HEK293T (cell line): Measurements from ENCODE around the gene ZDHHC23.

Experiments used
- CTCF ChIA-PET: fragments of 350-600 bp; formaldehyde crosslinking; extraction: SDS; loops from one replicate; lab custom pipeline; 2021; ENCODE audit warnings: antibody characterized with exemption, inconsistent platforms; lab: Yijun Ruan, JAX
- POLR2A ChIA-PET: fragments of 350-600 bp; formaldehyde crosslinking; extraction: SDS; loops from one replicate; lab custom pipeline; 2020; ENCODE audit warnings: antibody characterized with exemption, inconsistent platforms; lab: Yijun Ruan, JAX
- DNase-seq: peaks from one replicate; pipeline ENCODE4 v3.0.0; 2012; ENCODE audit warnings: mixed read lengths; ENCODE audit errors: extremely low spot score
- ARNT ChIP-seq: fragments of 450-650 bp; IDR thresholded peaks from 2 replicates; pipeline ENCODE4 v1.6.1; 2017; ENCODE audit warnings: mild to moderate bottlenecking
- BHLHE40 ChIP-seq: fragments of 450-650 bp; IDR thresholded peaks from 2 replicates; pipeline ENCODE4 v1.6.1; 2016; ENCODE audit warnings: mild to moderate bottlenecking, moderate library complexity, borderline replicate concordance
- CTBP1 ChIP-seq: fragments of 450-650 bp; IDR thresholded peaks from 2 replicates; pipeline ENCODE4 v1.6.1; 2016; ENCODE audit warnings: borderline replicate concordance
- ELF4 ChIP-seq: fragments of 450-650 bp; IDR thresholded peaks from 2 replicates; pipeline ENCODE4 v1.6.1; 2017; ENCODE audit warnings: antibody characterized with exemption
- FOXA1 ChIP-seq: fragments of 450-650 bp; IDR thresholded peaks from 2 replicates; pipeline ENCODE4 v1.6.1; 2016; ENCODE audit warnings: mild to moderate bottlenecking
- FOXK2 ChIP-seq: fragments of 450-650 bp; IDR thresholded peaks from 2 replicates; pipeline ENCODE4 v1.6.1; 2016; ENCODE audit warnings: mild to moderate bottlenecking
- FOXM1 ChIP-seq: fragments of 450-650 bp; IDR thresholded peaks from 2 replicates; pipeline ENCODE4 v1.6.1; 2017; ENCODE audit warnings: mild to moderate bottlenecking, borderline replicate concordance
- HDGF ChIP-seq: fragments of 450-650 bp; IDR thresholded peaks from 2 replicates; pipeline ENCODE4 v1.6.1; 2017; ENCODE audit warnings: antibody characterized with exemption, borderline replicate concordance
- L3MBTL2 ChIP-seq: fragments of 450-650 bp; conservative IDR thresholded peaks from 2 replicates; pipeline ENCODE4 v1.6.1; 2016; ENCODE audit warnings: mild to moderate bottlenecking
- LEF1 ChIP-seq: fragments of 450-650 bp; IDR thresholded peaks from 2 replicates; pipeline ENCODE4 v1.6.1; 2017; ENCODE audit warnings: mild to moderate bottlenecking, borderline replicate concordance
- NFRKB ChIP-seq: fragments of 450-650 bp; IDR thresholded peaks from 2 replicates; pipeline ENCODE4 v1.6.1; 2016; ENCODE audit warnings: mild to moderate bottlenecking, moderate library complexity
- PKNOX1 ChIP-seq: fragments of 450-650 bp; IDR thresholded peaks from 2 replicates; pipeline ENCODE4 v1.6.1; 2016
- SP1 ChIP-seq: fragments of 450-650 bp; IDR thresholded peaks from 2 replicates; pipeline ENCODE4 v1.6.1; 2017
- SUZ12 ChIP-seq: fragments of 450-650 bp; IDR thresholded peaks from 2 replicates; pipeline ENCODE4 v1.6.1; 2016; ENCODE audit warnings: mild to moderate bottlenecking
- TARDBP ChIP-seq: fragments of 450-650 bp; IDR thresholded peaks from 2 replicates; pipeline ENCODE4 v1.6.1; 2016
- ZNF384 ChIP-seq: fragments of 450-650 bp; IDR thresholded peaks from 2 replicates; pipeline ENCODE4 v1.6.1; 2016

The ZDHHC23 gene

DNA sequence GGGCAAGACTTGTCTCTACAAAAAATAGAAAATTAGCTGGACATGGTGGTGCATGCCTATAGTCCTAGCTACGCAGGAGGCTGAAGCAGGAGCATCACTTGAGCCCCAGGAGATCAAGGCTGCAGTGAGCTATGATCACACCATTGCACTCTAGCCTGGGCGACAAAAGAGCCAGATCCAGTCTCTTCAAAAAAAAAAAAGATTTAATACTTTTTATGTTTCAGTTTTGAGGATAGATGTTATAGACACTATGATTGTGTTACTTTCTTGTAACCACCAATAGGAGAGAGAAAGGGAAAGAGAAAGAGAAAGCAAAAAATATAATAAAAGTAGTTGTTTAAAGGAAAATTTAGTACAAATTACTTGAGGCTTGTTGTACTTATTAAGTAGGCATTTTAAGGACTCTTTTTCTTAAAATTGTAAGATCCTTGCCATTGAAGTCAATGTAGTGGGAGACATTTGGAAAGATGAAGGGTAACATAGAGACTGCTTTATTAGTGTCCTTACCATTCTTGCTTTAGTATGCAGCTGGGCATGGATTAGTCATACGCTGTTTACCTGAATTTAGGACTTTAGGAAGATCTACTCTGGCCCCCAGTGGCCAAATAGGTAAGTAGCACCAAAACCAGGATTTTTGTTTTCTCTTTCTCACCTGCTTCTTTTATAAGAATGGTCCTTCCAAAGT, 35.1 kb upstream of the ZDHHC23 start:
- POLR2A ChIA-PET, result no interaction called here
- TF ChIP-seq BHLHE40 (no peak), FOXK2 (0 out of 2 replicates have a peak, but pooled peaks have one; percentile 31)
- CTCF ChIA-PET, result interaction anchor here (0.6 to 1.5 kb wide), 6 partner anchors 68 to 1701 kb away, joined by 3 to 5 read pairs (median 4); no protein-coding TSS in a partner anchor
- peak; percentile 37 for DNase-seq

GRCh38 chr3:113914646-113915045, 33.2 kb upstream of the ZDHHC23 start:
- CTCF ChIA-PET, result interaction anchor here (0.6 to 0.9 kb wide), 2 partner anchors 11 to 14 kb away, joined by 3 read pairs; no protein-coding TSS in a partner anchor
- DNase-seq, result no peak
- POLR2A ChIA-PET, result no interaction called here
- no peak for TF ChIP-seq BHLHE40

DNA sequence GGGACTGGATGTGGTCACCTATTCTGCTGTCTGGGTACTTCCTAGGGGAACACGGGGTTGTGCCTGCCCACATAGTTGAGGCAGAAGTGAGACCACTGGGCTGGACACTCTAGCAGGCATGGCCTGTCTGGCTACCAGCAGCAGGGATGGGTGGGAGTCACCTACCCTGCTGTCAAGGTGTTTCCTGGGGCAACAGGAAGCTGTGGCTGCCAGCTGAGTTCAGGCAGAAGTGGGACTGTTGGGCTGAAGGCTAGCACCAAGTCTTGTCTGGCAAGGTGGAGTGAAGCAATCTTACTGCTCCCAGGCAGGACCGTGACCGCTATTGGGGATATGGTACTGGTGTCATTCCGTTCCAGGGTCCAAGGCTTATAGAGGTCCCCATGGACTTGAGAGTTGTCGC, 20.3 kb upstream of the ZDHHC23 start:
- ChIA-PET POLR2A (no interaction called here), CTCF (no interaction called here)
- no peak for DNase-seq
- no peak for TF ChIP-seq FOXM1
- no peak for TF ChIP-seq L3MBTL2
- TF ChIP-seq ELF4, result no peak
- no peak for TF ChIP-seq CTBP1
- no peak for TF ChIP-seq BHLHE40
- TF ChIP-seq LEF1, result no peak

GRCh38 chr3:113946831-113947230, 982 bp upstream of the ZDHHC23 start:
- ChIA-PET POLR2A (no interaction called here), CTCF (no interaction called here)
- no peak for TF ChIP-seq BHLHE40
- no peak for TF ChIP-seq LEF1
- TF ChIP-seq ZNF384, result no peak
- TF ChIP-seq TARDBP, result no peak
- no peak for TF ChIP-seq L3MBTL2
- no peak for TF ChIP-seq SUZ12
- no peak for TF ChIP-seq HDGF
- TF ChIP-seq NFRKB, result no peak
- TF ChIP-seq FOXM1, result no peak
- TF ChIP-seq FOXK2, result no peak
- no peak for TF ChIP-seq FOXA1
- TF ChIP-seq CTBP1, result no peak
- TF ChIP-seq ARNT, result no peak
- TF ChIP-seq PKNOX1, result no peak
- TF ChIP-seq ELF4, result no peak
- TF ChIP-seq SP1, result no peak
- DNase-seq, result no peak

DNA sequence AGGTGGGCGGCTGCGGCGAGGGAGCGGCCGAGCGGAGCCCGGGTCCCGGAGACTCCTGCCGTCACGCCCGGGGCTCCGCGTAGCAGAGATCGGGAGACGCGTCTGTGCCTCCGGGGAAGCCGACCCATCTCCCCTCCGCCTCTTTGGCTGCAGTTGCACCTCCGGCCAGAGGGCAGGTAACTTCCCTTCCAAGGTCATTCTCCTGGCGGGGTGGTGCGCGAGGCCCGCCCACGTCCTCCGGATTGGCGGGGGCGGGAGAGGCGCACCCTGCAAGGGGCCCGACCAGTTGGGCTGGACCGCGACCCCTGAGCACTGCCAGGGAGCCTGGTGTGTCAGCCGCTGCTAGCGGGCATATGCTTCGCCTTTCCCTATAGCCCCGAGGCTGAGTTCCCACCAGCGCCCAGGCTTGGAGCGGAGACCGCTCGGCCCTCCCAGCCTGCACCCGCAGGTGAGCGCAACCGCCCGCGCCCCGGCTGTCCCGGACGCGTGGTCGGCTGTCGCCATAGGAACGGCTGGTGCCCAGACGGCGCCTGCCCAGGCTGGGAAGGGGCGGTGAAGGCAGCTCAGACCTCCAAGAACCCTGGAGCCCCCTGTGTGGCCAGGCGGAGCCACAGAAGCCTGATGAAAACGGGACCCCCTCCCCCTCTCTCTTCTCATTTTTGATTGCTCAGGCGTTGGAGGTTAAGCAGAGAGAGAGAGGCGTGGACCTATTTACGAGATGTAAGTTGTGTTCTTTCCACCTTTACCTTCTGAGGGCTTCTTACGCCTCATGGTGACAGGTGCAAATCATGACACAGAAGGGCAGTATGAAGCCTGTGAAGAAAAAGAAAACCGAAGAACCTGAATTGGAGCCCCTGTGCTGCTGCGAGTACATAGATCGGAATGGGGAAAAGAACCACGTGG, 453 bp downstream of the ZDHHC23 start:
- TF ChIP-seq CTBP1 (no peak), PKNOX1 (no peak), FOXA1 (no peak), BHLHE40 (no peak), L3MBTL2 (peak; percentile 60), FOXM1 (no peak), SUZ12 (no peak), ZNF384 (no peak)
- ChIA-PET CTCF (no interaction called here), POLR2A (no interaction called here)
- DNase-seq, result peak; percentile 55

GRCh38 chr3:113952921-113953320, 5.1 kb downstream of the ZDHHC23 start:
- CTCF ChIA-PET, result no interaction called here
- POLR2A ChIA-PET, result no interaction called here
- DNase-seq, result no peak
- TF ChIP-seq SUZ12 (no peak), PKNOX1 (no peak), ZNF384 (no peak), CTBP1 (no peak), LEF1 (no peak), FOXA1 (no peak), ARNT (no peak), L3MBTL2 (no peak)
